ENCODE data around the gene PELI2. TPM values are rescaled to one million over a fixed set of nuclear protein-coding genes. Genes with fewer than 3 reads are reported as not detected.

PELI2 gene
- total RNA-seq, 3 donors from 2014 or later (not counting 1 experiment from before 2014, with no cell fraction given), result 16.4 to 25.0 (median 24.9) TPM

GRCh38 chr14:56120091-56120691 is 2.0 kb downstream of the PELI2 start:
- H3K36me3 ChIP-seq (ENCODE audit: control insufficient read depth, insufficient read depth, low read length), result no peaks in the 10 kb centered on the region
- H3K27ac Mint-ChIP-seq, result peak overlapping the region; percentile 56 to 81
- peak overlapping the region; percentile 56 for H3K4me3 ChIP-seq (ENCODE audit: low read length)
- peak in 1 of 2 donors; percentile 35 for DNase-seq
- H3K4me1 ChIP-seq (ENCODE audit: control insufficient read depth, insufficient read depth, low read length), result peaks cover 17% of the 10 kb centered on the region
- no peak overlapping the region for H3K27ac ChIP-seq (ENCODE audit: low read length)
- H3K4me1 Mint-ChIP-seq, result peaks cover 48 to 59% of the 10 kb centered on the region in 2 donors
- no peaks in the 10 kb centered on the region for H3K9me3 ChIP-seq (ENCODE audit: control insufficient read depth, insufficient read depth, low read length)
- H3K9me3 Mint-ChIP-seq, result no peaks in the 10 kb centered on the region
- H3K4me3 Mint-ChIP-seq, result peak overlapping the region; percentile 86
- H3K27me3 ChIP-seq (ENCODE audit: control insufficient read depth, insufficient read depth, low read length), result no peaks in the 10 kb centered on the region
- intact Hi-C loops (cut with micrococcal nuclease), result no loop called here
- H3K36me3 Mint-ChIP-seq, result no peaks in the 10 kb centered on the region
- no peak for ATAC-seq
- no peak for TF ChIP-seq CTCF (IDR thresholded peaks at IDR 0.05)
- 19% methylated on average over 13 of the region's 13 CpGs for WGBS (ENCODE audit: insufficient coverage)
- no peaks in the 10 kb centered on the region for H3K27me3 Mint-ChIP-seq (ENCODE audit: low read depth in 2 of 2)

- H3K27me3 Mint-ChIP-seq (ENCODE audit: low read depth in 2 of 2), result no peaks in the 10 kb centered on the region
- Histone ChIP-seq H3K4me3 (ENCODE audit: low read length) (no peak overlapping the region), H3K27me3 (ENCODE audit: control insufficient read depth, insufficient read depth, low read length) (no peaks in the 10 kb centered on the region), H3K36me3 (ENCODE audit: control insufficient read depth, insufficient read depth, low read length) (no peaks in the 10 kb centered on the region), H3K4me1 (ENCODE audit: control insufficient read depth, insufficient read depth, low read length) (peaks cover 17% of the 10 kb centered on the region), H3K27ac (ENCODE audit: low read length) (no peak overlapping the region), H3K9me3 (ENCODE audit: control insufficient read depth, insufficient read depth, low read length) (no peaks in the 10 kb centered on the region)
- intact Hi-C loops (cut with micrococcal nuclease), result no loop called here
- H3K4me3 Mint-ChIP-seq, result peak overlapping the region; percentile 13
- no peak overlapping the region for H3K27ac Mint-ChIP-seq
- no peaks in the 10 kb centered on the region for H3K36me3 Mint-ChIP-seq
- DNase-seq (no peak), ATAC-seq (no peak)
- WGBS (ENCODE audit: insufficient coverage), result 91% methylated on average over 2 of the region's 3 CpGs
- H3K4me1 Mint-ChIP-seq, result peaks cover 53 to 55% of the 10 kb centered on the region in 2 donors
- no peaks in the 10 kb centered on the region for H3K9me3 Mint-ChIP-seq
- TF ChIP-seq CTCF (IDR thresholded peaks at IDR 0.05), result no peak
These were observed 3.6 kb downstream of the PELI2 start for GRCh38 chr14:56121816-56122215.

GRCh38 chr14:56122301-56122700 is 4.1 kb downstream of the PELI2 start:
- Histone ChIP-seq H3K4me1 (ENCODE audit: control insufficient read depth, insufficient read depth, low read length) (peaks cover 17% of the 10 kb centered on the region), H3K27me3 (ENCODE audit: control insufficient read depth, insufficient read depth, low read length) (no peaks in the 10 kb centered on the region), H3K36me3 (ENCODE audit: control insufficient read depth, insufficient read depth, low read length) (no peaks in the 10 kb centered on the region), H3K27ac (ENCODE audit: low read length) (no peak overlapping the region), H3K9me3 (ENCODE audit: control insufficient read depth, insufficient read depth, low read length) (no peaks in the 10 kb centered on the region), H3K4me3 (ENCODE audit: low read length) (no peak overlapping the region)
- ATAC-seq (no peak), DNase-seq (no peak)
- TF ChIP-seq CTCF (IDR thresholded peaks at IDR 0.05), result no peak
- Mint-ChIP-seq H3K36me3 (no peaks in the 10 kb centered on the region), H3K4me3 (no peak overlapping the region), H3K27ac (no peak overlapping the region), H3K27me3 (ENCODE audit: low read depth in 2 of 2) (no peaks in the 10 kb centered on the region), H3K4me1 (peaks cover 56% of the 10 kb centered on the region in 2 donors), H3K9me3 (no peaks in the 10 kb centered on the region)
- intact Hi-C loops (cut with micrococcal nuclease), result no loop called here
- WGBS (ENCODE audit: insufficient coverage), result 100% methylated on average over 2 of the region's 2 CpGs

- H3K36me3 Mint-ChIP-seq, result no peaks in the 10 kb centered on the region
- intact Hi-C loops (cut with micrococcal nuclease), result no loop called here
- Histone ChIP-seq H3K4me3 (ENCODE audit: low read length) (no peak overlapping the region), H3K4me1 (ENCODE audit: control insufficient read depth, insufficient read depth, low read length) (peaks cover 14% of the 10 kb centered on the region), H3K36me3 (ENCODE audit: control insufficient read depth, insufficient read depth, low read length) (no peaks in the 10 kb centered on the region), H3K27ac (ENCODE audit: low read length) (no peak overlapping the region), H3K9me3 (ENCODE audit: control insufficient read depth, insufficient read depth, low read length) (no peaks in the 10 kb centered on the region), H3K27me3 (ENCODE audit: control insufficient read depth, insufficient read depth, low read length) (no peaks in the 10 kb centered on the region)
- H3K4me1 Mint-ChIP-seq, result peaks cover 51 to 62% of the 10 kb centered on the region in 2 donors
- H3K27ac Mint-ChIP-seq, result no peak overlapping the region
- 91% methylated on average over 2 of the region's 2 CpGs for WGBS (ENCODE audit: insufficient coverage)
- no peaks in the 10 kb centered on the region for H3K9me3 Mint-ChIP-seq
- DNase-seq, result no peak
- no peak for ATAC-seq
- TF ChIP-seq CTCF (IDR thresholded peaks at IDR 0.05), result no peak
- H3K4me3 Mint-ChIP-seq, result no peak overlapping the region
- no peaks in the 10 kb centered on the region for H3K27me3 Mint-ChIP-seq (ENCODE audit: low read depth in 2 of 2)
These were observed 6.1 kb downstream of the PELI2 start for GRCh38 chr14:56124327-56124726.
